Measurements from ENCODE around the gene FAM234A.

Gene FAM234A

DNA sequence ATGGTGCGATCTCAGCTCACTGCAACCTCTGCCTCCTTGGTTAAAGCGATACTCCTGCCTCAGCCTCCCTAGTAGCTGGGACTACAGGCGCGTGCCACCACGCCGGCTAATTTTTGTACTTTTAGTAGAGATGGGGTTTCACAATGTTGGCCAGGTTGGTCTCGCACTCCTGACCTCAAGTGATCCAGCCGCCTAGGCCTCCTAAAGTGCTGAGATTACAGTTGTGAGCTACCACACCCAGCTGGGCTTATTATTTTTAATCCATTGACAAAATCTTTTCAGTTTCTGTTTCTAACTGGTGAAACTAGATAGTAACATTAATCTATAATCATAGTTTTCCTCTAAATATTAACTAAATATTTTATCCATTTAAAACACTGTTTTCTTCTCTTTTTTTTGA lies 5.9 kb downstream of the FAM234A start:
- Histone ChIP-seq H3K4me3 (no peak overlapping the region), H3K27ac (no peak overlapping the region)
- TF ChIP-seq, protein P1, sequence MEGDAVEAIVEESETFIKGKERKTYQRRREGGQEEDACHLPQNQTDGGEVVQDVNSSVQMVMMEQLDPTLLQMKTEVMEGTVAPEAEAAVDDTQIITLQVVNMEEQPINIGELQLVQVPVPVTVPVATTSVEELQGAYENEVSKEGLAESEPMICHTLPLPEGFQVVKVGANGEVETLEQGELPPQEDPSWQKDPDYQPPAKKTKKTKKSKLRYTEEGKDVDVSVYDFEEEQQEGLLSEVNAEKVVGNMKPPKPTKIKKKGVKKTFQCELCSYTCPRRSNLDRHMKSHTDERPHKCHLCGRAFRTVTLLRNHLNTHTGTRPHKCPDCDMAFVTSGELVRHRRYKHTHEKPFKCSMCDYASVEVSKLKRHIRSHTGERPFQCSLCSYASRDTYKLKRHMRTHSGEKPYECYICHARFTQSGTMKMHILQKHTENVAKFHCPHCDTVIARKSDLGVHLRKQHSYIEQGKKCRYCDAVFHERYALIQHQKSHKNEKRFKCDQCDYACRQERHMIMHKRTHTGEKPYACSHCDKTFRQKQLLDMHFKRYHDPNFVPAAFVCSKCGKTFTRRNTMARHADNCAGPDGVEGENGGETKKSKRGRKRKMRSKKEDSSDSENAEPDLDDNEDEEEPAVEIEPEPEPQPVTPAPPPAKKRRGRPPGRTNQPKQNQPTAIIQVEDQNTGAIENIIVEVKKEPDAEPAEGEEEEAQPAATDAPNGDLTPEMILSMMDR (IDR thresholded peaks at IDR 0.05) = no peak
- DNase-seq (ENCODE audit: low spot score) = no peak

DNA sequence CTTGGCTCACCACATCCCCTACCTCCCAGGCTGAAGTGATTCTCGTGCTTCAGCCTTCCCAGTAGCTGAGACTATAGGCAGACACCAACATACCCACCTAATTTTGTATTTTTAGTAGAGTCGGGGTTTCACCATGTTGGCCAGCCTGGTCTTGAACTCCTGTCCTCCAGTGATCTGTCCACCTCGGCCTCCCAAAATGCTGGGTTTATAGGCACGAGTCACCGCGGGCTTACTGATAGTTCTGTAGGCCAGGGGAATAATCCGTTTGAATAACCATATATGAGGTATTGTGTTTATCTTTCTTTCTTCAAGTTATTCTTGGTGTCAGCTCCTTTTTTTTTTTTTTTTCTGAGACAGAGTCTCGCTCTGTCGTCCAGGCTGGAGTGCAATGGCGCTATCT lies 7.7 kb downstream of the FAM234A start:
- DNase-seq (ENCODE audit: low spot score) = no peak
- no peak overlapping the region for H3K4me3 ChIP-seq
- TF ChIP-seq, protein P1 (IDR thresholded peaks at IDR 0.05) = no peak
- peak overlapping the region in 1 of 2 donors; percentile 32 for H3K27ac ChIP-seq

DNA sequence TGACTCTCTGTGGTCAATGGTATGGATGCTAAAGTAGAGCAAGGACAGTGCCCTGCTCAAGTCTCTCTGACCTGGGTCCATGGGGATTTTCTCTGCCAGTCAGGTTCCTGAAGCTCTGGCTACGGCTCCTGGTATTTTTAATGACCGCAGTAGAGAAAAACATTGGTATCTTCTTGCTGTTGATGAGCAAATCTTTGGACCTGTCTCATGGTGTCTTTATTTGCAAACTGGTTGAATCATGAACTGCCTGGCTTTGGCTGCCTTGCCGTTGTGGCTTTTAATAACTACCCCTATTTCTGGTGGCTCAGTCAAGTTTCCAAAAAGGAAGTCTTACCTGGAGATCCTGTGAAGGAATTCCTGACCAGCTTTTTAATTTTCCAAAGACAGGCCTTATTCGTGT lies 8.7 kb downstream of the FAM234A start:
- TF ChIP-seq, protein P1 (IDR thresholded peaks at IDR 0.05) = no peak
- DNase-seq (ENCODE audit: low spot score) = no peak
- H3K4me3 ChIP-seq = no peak overlapping the region
- no peak overlapping the region for H3K27ac ChIP-seq

DNA sequence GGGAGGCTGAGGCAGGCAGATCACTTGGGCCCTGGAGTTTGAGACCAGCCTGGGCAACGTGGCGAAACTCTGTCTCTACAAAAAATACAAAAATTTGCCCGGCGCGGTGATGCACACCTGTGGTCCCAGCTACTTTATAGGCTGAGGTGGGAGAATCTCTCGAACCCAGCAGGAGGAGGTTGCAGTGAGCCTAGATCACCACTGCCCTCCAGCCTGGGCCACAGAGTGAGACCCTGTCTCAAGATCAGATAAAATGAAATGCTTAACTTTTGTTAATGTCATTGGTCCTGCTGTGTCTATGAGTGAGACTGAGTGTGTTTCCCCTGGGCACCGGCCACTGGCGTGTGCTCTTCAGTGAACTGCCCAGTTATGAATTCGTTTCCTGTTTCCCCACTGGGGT lies 10.5 kb downstream of the FAM234A start:
- TF ChIP-seq, protein P1 (IDR thresholded peaks at IDR 0.05) = no peak
- no peak for DNase-seq (ENCODE audit: low spot score)

DNA sequence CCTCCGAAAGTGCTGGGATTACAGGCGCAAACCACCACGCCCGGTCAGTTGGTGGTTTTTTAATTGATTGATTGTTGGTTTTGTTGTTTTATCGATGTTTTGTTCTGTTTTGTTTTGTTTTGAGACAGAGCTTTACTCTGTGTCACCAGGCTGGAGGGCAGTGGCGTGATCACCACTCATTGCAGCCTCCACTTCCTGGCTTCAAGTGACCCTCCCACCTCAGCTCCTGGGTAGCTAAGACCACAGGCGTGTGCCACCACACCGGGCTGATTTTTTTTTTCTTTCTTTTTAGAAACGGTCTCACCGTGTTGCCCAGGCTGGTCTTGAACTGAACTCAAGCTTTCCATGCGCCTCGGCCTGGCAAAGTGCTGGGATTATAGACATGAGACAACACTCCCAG lies 12.4 kb downstream of the FAM234A start:
- H3K27ac ChIP-seq = no peak overlapping the region
- TF ChIP-seq, protein P1 (IDR thresholded peaks at IDR 0.05) = no peak
- H3K4me3 ChIP-seq = no peak overlapping the region
- DNase-seq (ENCODE audit: low spot score) = no peak

More for the DNA sequence above, 10.5 kb downstream of the FAM234A start:
- Histone ChIP-seq H3K4me3 (no peak overlapping the region), H3K27ac (no peak overlapping the region)

DNA sequence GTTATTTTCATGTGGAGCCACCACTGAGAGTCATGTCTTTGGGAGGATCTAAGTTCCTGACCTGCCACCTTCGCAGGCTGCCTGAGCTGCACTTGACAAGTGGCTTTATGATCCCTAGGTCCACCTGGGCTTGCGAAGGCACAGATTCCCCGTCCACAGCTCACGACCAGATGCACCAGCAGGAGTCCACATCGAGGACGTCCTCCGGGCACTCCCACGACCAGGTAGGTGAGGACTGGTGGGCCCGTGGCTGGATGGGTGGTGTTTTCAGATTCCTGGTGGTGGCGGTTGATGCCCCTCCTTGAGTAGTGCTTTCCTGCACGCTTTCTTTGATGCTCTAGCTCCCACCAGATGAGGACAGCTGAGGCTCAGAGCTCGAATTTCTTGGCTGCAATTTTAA lies 14.8 kb downstream of the FAM234A start:
- H3K27ac ChIP-seq = no peak overlapping the region
- TF ChIP-seq, protein P1 (IDR thresholded peaks at IDR 0.05) = no peak

DNA sequence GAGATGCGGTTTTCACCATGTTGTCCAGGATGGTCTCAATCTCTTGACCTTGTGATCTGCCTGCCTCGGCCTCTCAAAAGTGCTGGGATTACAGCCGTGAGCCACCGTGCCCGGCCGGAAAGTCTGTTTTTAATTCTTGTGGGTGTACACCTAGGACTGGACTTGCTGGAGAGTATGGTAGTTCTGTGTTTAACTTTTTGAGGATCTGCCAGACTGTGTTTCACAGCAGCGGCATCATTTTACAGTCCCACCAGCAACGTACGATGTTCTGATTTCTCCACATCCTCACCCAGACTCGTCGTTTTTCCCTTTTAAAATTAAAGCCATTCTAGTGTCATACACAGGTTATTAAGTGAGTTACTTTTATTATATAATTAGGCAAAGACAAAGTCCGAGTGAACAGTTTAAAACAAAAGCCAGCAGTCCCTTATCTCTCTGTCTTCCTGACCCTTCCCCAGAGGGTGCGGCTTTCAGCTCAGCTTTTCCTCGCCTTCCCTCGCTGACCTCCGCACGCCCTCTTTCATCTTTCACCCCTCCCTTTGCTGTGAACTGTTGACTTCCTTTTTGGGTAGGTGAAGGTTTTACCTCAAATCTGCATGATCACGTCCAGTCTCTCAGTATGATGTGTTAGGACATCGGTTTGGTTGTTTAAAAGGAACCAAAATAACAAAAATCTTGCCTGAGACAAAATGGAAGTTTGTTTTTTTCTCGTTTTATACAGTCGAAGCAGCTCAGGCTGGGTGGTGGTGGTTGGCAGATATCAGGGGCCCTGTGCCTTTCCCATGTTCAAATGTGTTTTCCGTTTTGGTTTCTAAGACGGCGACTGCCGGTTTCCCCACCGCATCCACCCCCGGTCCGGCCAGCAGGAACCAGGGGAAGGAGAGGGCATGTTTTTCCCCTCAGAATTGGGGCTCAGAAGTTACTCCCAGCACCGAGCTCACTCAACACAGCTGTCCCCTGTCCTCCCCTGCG lies 18.0 kb downstream of the FAM234A start:
- TF ChIP-seq, protein P1 (IDR thresholded peaks at IDR 0.05) = no peak
- Histone ChIP-seq H3K4me3 (no peak overlapping the region), H3K27ac (peak overlapping the region in 1 of 2 donors; percentile 22)
- no peak for DNase-seq (ENCODE audit: low spot score)

More for the DNA sequence above, 14.8 kb downstream of the FAM234A start:
- no peak for DNase-seq (ENCODE audit: low spot score)
- H3K4me3 ChIP-seq = no peak overlapping the region

All from coronary artery (tissue), 2 donors.